HEK293 (cell line): ENCODE data around the gene STUM.
A peak's percentile ranks its signal among the peaks of the same experiment; 100 is the strongest.

Source experiments
- FEZF1 ChIP-seq: fragments of 450-650 bp; formaldehyde crosslinking; IDR thresholded peaks from 2 replicates; pipeline ENCODE4 v1.5.1; 2016; ENCODE audit warnings: missing biosample characterization, missing genetic modification characterization
- GLIS1 ChIP-seq: fragments of 450-650 bp; formaldehyde crosslinking; IDR thresholded peaks from 2 replicates; pipeline ENCODE4 v1.5.1; 2016; ENCODE audit warnings: missing biosample characterization, missing genetic modification characterization
- HOXD13 ChIP-seq: sonication (generic); formaldehyde crosslinking; IDR thresholded peaks from 2 replicates; pipeline ENCODE4 v1.8.0; 2022; ENCODE audit warnings: missing genetic modification reagents, borderline replicate concordance
- KLF1 ChIP-seq: fragments of 450-650 bp; formaldehyde crosslinking; IDR thresholded peaks from 2 replicates; pipeline ENCODE4 v1.5.1; 2016; ENCODE audit warnings: missing biosample characterization, missing genetic modification characterization
- MYNN ChIP-seq: fragments of 450-650 bp; formaldehyde crosslinking; IDR thresholded peaks from 2 replicates; pipeline ENCODE4 v1.5.1; 2016; ENCODE audit warnings: missing biosample characterization, missing genetic modification characterization, borderline replicate concordance
- PRDM4 ChIP-seq: fragments of 450-650 bp; formaldehyde crosslinking; IDR thresholded peaks from 2 replicates; pipeline ENCODE4 v1.5.1; 2017; ENCODE audit warnings: missing biosample characterization, missing genetic modification characterization
- RBAK ChIP-seq: fragments of 450-650 bp; formaldehyde crosslinking; IDR thresholded peaks from 2 replicates; pipeline ENCODE4 v1.5.1; 2016; ENCODE audit warnings: missing biosample characterization, missing genetic modification characterization
- REST ChIP-seq: fragments of 450-650 bp; formaldehyde crosslinking; IDR thresholded peaks from 2 replicates; pipeline ENCODE4 v1.5.1; 2016; ENCODE audit warnings: missing biosample characterization, missing genetic modification characterization
- SALL2 ChIP-seq: fragments of 450-650 bp; formaldehyde crosslinking; IDR thresholded peaks from 2 replicates; pipeline ENCODE4 v1.5.0; 2017; ENCODE audit warnings: missing biosample characterization, mild to moderate bottlenecking, missing genetic modification characterization, borderline replicate concordance
- TRIM28 ChIP-seq: IDR thresholded peaks from 2 replicates; pipeline ENCODE4 v1.6.1; 2011; ENCODE audit warnings: low read length, control low read depth, borderline replicate concordance
- ZBTB17 ChIP-seq: fragments of 450-650 bp; formaldehyde crosslinking; IDR thresholded peaks from 2 replicates; pipeline ENCODE4 v1.5.1; 2016; ENCODE audit warnings: missing biosample characterization, missing genetic modification characterization
- ZFHX2 ChIP-seq: fragments of 450-650 bp; formaldehyde crosslinking; conservative IDR thresholded peaks from 2 replicates; pipeline ENCODE4 v1.5.1; 2016; ENCODE audit warnings: missing biosample characterization, missing genetic modification characterization
- ZNF10 ChIP-seq: fragments of 450-650 bp; formaldehyde crosslinking; IDR thresholded peaks from 2 replicates; pipeline ENCODE4 v1.5.1; 2017; ENCODE audit warnings: missing biosample characterization, missing genetic modification characterization
- ZNF132 ChIP-seq: fragments of 450-650 bp; formaldehyde crosslinking; IDR thresholded peaks from 2 replicates; pipeline ENCODE4 v1.5.1; 2017; ENCODE audit warnings: missing biosample characterization, missing genetic modification characterization, borderline replicate concordance
- ZNF155 ChIP-seq: fragments of 450-650 bp; formaldehyde crosslinking; IDR thresholded peaks from 2 replicates; pipeline ENCODE4 v1.5.1; 2016; ENCODE audit warnings: missing biosample characterization, missing genetic modification characterization
- ZNF2 ChIP-seq: fragments of 450-650 bp; formaldehyde crosslinking; IDR thresholded peaks from 2 replicates; pipeline ENCODE4 v1.5.1; 2016; ENCODE audit warnings: missing biosample characterization, missing genetic modification characterization
- ZNF221 ChIP-seq: fragments of 450-650 bp; formaldehyde crosslinking; IDR thresholded peaks from 2 replicates; pipeline ENCODE4 v1.5.1; 2017; ENCODE audit warnings: missing biosample characterization, missing genetic modification characterization, borderline replicate concordance
- ZNF302 ChIP-seq: fragments of 450-650 bp; formaldehyde crosslinking; IDR thresholded peaks from 2 replicates; pipeline ENCODE4 v1.5.1; 2016; ENCODE audit warnings: missing biosample characterization, missing genetic modification characterization, low read depth
- ZNF366 ChIP-seq: fragments of 450-650 bp; formaldehyde crosslinking; conservative IDR thresholded peaks from 2 replicates; pipeline ENCODE4 v1.5.1; 2016; ENCODE audit warnings: missing biosample characterization, missing genetic modification characterization
- ZNF416 ChIP-seq: fragments of 450-650 bp; formaldehyde crosslinking; IDR thresholded peaks from 2 replicates; pipeline ENCODE4 v1.5.1; 2016; ENCODE audit warnings: missing biosample characterization, missing genetic modification characterization
- ZNF473 ChIP-seq: fragments of 450-650 bp; formaldehyde crosslinking; IDR thresholded peaks from 2 replicates; pipeline ENCODE4 v1.5.1; 2017; ENCODE audit warnings: missing biosample characterization, missing genetic modification characterization
- ZNF621 ChIP-seq: fragments of 450-650 bp; formaldehyde crosslinking; IDR thresholded peaks from 2 replicates; pipeline ENCODE4 v1.5.1; 2017; ENCODE audit warnings: missing biosample characterization, missing genetic modification characterization
- ZNF664 ChIP-seq: fragments of 450-650 bp; formaldehyde crosslinking; IDR thresholded peaks from 2 replicates; pipeline ENCODE4 v1.5.1; 2016; ENCODE audit warnings: missing biosample characterization, missing genetic modification characterization
- ZNF677 ChIP-seq: fragments of 450-650 bp; IDR thresholded peaks from 2 replicates; pipeline ENCODE4 v1.5.0; 2018; ENCODE audit warnings: missing biosample characterization, mild to moderate bottlenecking, missing genetic modification characterization, moderate library complexity
- ZNF76 ChIP-seq: fragments of 450-650 bp; formaldehyde crosslinking; IDR thresholded peaks from 2 replicates; pipeline ENCODE4; 2016; ENCODE audit warnings: low read depth, missing biosample characterization, missing genetic modification characterization, borderline replicate concordance
- TF ChIP-seq, protein P1 (sequence below): fragments of 450-650 bp; formaldehyde crosslinking; IDR thresholded peaks from 2 replicates; pipeline ENCODE4 v1.5.1; 2017; ENCODE audit warnings: missing biosample characterization, mild to moderate bottlenecking, missing genetic modification characterization, moderate library complexity
- TF ChIP-seq, protein P2 (sequence below): fragments of 450-650 bp; IDR thresholded peaks from 2 replicates; pipeline ENCODE4 v1.5.1; 2018; ENCODE audit warnings: missing biosample characterization, missing genetic modification characterization
- TF ChIP-seq, protein P3 (sequence below): fragments of 450-650 bp; formaldehyde crosslinking; IDR thresholded peaks from 2 replicates; pipeline ENCODE4 v1.5.1; 2016; ENCODE audit warnings: missing biosample characterization, missing genetic modification characterization, borderline replicate concordance

Gene STUM

GRCh38 chr1:226656601-226657277, 108.2 kb downstream of the STUM start (continued):
- TF ChIP-seq ZNF76 (tag by site-specific recombination) = no peak
- no peak for TF ChIP-seq ZNF677 (tag by site-specific recombination)
- TF ChIP-seq FEZF1 (tag by site-specific recombination) = peak; percentile 36; the same call in 1 of the 2 replicates
- no peak for TF ChIP-seq ZNF132
- TF ChIP-seq PRDM4 (tag by site-specific recombination) = no peak
- no peak for TF ChIP-seq SALL2 (tag by site-specific recombination)
- TF ChIP-seq ZNF155 (tag by site-specific recombination) = no peak
- TF ChIP-seq HOXD13 (CRISPR knock-in tag) = no peak
- TF ChIP-seq MYNN = no peak
- no peak for TF ChIP-seq ZNF473 (tag by site-specific recombination)
- no peak for TF ChIP-seq ZNF416 (tag by site-specific recombination)
- no peak for TF ChIP-seq ZNF621 (tag by site-specific recombination)
- peak; percentile 47 for TF ChIP-seq ZFHX2
- TF ChIP-seq ZBTB17 = peak; percentile 87
- no peak for TF ChIP-seq ZNF2 (tag by site-specific recombination)
- TF ChIP-seq RBAK = no peak
- 0 out of 2 replicates have a peak, but pooled peaks have one; percentile 58 for TF ChIP-seq ZNF366 (tag by site-specific recombination)
- TF ChIP-seq ZNF10 (tag by site-specific recombination) = no peak
- TF ChIP-seq, protein P1, sequence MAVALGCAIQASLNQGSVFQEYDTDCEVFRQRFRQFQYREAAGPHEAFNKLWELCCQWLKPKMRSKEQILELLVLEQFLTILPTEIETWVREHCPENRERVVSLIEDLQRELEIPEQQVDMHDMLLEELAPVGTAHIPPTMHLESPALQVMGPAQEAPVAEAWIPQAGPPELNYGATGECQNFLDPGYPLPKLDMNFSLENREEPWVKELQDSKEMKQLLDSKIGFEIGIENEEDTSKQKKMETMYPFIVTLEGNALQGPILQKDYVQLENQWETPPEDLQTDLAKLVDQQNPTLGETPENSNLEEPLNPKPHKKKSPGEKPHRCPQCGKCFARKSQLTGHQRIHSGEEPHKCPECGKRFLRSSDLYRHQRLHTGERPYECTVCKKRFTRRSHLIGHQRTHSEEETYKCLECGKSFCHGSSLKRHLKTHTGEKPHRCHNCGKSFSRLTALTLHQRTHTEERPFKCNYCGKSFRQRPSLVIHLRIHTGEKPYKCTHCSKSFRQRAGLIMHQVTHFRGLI (tag by site-specific recombination) = no peak
- TF ChIP-seq, protein P2, sequence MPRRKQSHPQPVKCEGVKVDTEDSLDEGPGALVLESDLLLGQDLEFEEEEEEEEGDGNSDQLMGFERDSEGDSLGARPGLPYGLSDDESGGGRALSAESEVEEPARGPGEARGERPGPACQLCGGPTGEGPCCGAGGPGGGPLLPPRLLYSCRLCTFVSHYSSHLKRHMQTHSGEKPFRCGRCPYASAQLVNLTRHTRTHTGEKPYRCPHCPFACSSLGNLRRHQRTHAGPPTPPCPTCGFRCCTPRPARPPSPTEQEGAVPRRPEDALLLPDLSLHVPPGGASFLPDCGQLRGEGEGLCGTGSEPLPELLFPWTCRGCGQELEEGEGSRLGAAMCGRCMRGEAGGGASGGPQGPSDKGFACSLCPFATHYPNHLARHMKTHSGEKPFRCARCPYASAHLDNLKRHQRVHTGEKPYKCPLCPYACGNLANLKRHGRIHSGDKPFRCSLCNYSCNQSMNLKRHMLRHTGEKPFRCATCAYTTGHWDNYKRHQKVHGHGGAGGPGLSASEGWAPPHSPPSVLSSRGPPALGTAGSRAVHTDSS (tag by site-specific recombination) = no peak
- no peak for TF ChIP-seq TRIM28
- TF ChIP-seq GLIS1 (tag by site-specific recombination) = no peak
- no peak for TF ChIP-seq ZNF664 (tag by site-specific recombination)
- no peak for TF ChIP-seq KLF1 (tag by site-specific recombination)
- TF ChIP-seq, protein P3, sequence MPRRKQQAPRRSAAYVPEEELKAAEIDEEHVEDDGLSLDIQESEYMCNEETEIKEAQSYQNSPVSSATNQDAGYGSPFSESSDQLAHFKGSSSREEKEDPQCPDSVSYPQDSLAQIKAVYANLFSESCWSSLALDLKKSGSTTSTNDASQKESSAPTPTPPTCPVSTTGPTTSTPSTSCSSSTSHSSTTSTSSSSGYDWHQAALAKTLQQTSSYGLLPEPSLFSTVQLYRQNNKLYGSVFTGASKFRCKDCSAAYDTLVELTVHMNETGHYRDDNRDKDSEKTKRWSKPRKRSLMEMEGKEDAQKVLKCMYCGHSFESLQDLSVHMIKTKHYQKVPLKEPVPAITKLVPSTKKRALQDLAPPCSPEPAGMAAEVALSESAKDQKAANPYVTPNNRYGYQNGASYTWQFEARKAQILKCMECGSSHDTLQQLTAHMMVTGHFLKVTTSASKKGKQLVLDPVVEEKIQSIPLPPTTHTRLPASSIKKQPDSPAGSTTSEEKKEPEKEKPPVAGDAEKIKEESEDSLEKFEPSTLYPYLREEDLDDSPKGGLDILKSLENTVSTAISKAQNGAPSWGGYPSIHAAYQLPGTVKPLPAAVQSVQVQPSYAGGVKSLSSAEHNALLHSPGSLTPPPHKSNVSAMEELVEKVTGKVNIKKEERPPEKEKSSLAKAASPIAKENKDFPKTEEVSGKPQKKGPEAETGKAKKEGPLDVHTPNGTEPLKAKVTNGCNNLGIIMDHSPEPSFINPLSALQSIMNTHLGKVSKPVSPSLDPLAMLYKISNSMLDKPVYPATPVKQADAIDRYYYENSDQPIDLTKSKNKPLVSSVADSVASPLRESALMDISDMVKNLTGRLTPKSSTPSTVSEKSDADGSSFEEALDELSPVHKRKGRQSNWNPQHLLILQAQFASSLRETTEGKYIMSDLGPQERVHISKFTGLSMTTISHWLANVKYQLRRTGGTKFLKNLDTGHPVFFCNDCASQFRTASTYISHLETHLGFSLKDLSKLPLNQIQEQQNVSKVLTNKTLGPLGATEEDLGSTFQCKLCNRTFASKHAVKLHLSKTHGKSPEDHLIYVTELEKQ (tag by site-specific recombination) = 0 out of 2 replicates have a peak, but pooled peaks have one; percentile 1
- no peak for TF ChIP-seq REST (tag by site-specific recombination)
- no peak for TF ChIP-seq ZNF302
- TF ChIP-seq ZNF221 (tag by site-specific recombination) = no peak
